ENCODE data around the gene CES4A.

GRCh38 chr16:67039260-67040020 lies 51.1 kb downstream of the CES4A start:
- TF ChIP-seq POLR2A (IDR thresholded peaks at IDR 0.05) (no peak), CTCF (IDR thresholded peaks at IDR 0.05) (no peak), EP300 (IDR thresholded peaks at IDR 0.05) (no peak), POLR2AphosphoS5 (IDR thresholded peaks at IDR 0.05) (no peak)
